ENCODE data around the gene CNRIP1. TPM values are rescaled to one million over a fixed set of nuclear protein-coding genes. Genes with fewer than 3 reads are reported as not detected.

CNRIP1 gene
- total RNA-seq, 5 donors from 2014 or later (not counting 1 experiment from before 2014, with no cell fraction given) = 0.53 to 0.63 (median 0.59) TPM; not detected in 2

DNA sequence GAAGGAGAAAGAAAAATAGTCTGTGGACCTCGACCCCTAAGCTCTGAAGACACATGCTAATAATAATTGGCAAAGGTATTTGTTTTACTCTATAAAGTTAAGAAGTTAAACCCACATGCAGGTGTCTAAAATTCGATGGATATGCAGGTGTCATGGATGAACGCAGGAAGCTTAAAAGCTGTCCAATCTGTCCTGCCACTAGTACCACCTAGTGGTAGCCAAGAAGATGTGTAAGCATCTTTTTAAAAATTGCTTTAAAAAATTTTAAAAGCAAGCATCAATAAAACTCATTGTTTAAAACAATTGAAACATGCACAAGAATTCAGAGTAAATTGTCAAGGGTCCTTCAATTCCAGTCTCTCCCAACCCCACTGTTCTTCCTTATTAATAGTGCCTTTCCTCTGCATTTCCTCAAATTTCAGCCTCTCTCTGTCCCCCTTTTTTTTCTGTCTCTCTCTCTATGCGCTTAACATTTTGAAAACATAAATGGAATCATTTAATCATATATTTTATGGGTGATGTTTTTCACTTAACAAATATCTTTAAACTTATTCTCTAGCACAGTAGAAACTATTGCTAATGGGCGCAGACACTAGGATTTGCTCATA lies 36.8 kb downstream of the CNRIP1 start:
- H3K9me3 ChIP-seq = no peaks in the 10 kb centered on the region
- H3K27me3 Mint-ChIP-seq = peaks cover 24% of the 10 kb centered on the region in 2 donors
- WGBS (ENCODE audit: insufficient coverage) = no CpG with 5 or more reads among the region's 5 CpGs

DNA sequence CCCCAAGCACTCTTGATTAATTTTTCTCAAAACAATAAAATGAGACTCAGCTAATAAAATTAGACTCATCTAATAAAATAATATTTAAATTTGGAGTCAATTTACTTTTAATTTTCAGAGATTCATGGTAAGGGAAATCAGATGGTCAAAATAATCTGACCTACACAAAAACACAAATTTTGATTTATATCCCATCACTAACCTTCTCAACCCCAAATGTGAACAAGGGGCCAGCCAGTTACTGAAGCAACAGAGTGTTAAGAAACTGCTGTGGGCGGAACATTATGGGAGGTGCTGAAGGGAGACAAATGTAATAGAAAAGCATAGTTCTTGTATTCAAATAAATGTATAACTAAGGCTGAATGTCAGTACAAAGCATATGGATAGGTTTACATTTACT lies 39.0 kb downstream of the CNRIP1 start:
- Mint-ChIP-seq H3K4me3 (no peak overlapping the region), H3K36me3 (no peaks in the 10 kb centered on the region), H3K27me3 (peaks cover 18 to 33% of the 10 kb centered on the region in 2 donors), H3K4me1 (peaks cover 0 to 5% (median 5%) of the 10 kb centered on the region in 3 donors), H3K9me3 (no peaks in the 10 kb centered on the region), H3K27ac (no peak overlapping the region)
- no peak overlapping the region for H3K27ac ChIP-seq (ENCODE audit: low read length)
- H3K4me1 ChIP-seq (ENCODE audit: control insufficient read depth in 1 of 2, extremely low read depth in 1 of 2, insufficient read depth in 2 of 2, low read length in 2 of 2) = no peaks in the 10 kb centered on the region
- peaks cover 0 to 9% of the 10 kb centered on the region in 2 experiments for H3K27me3 ChIP-seq (replicated peaks in 1 of 2; ENCODE audit: control insufficient read depth in 2 of 2, extremely low read depth in 1 of 2, insufficient read depth in 2 of 2, low read length in 1 of 2)
- WGBS (ENCODE audit: insufficient coverage) = no CpG with 5 or more reads among the region's 1 CpG
- no peaks in the 10 kb centered on the region for H3K36me3 ChIP-seq (ENCODE audit: control insufficient read depth in 2 of 2, extremely low read depth in 1 of 2, insufficient read depth in 1 of 2, low read length in 1 of 2)
- ATAC-seq (replicated peaks in 1 of 4) = no peak
- no peaks in the 10 kb centered on the region for H3K9me3 ChIP-seq
- ChIA-PET CTCF (interaction anchor here in 1 of 2 donors (0.7 to 2.2 kb wide), 3 partner anchors 8 to 158 kb away, joined by 3 to 9 read pairs (median 3); no protein-coding TSS in a partner anchor), POLR2A (interaction anchor here in 1 of 2 donors (0.6 kb wide), 1 partner anchor 9 kb away, joined by 7 read pairs; no protein-coding TSS in a partner anchor)
- H3K4me3 ChIP-seq (ENCODE audit: control insufficient read depth in 1 of 2, extremely low read depth in 1 of 2, low read length in 1 of 2) = no peak overlapping the region
- no peak for DNase-seq

More for the DNA sequence above, 36.8 kb downstream of the CNRIP1 start:
- Histone ChIP-seq H3K27me3 (replicated peaks in 1 of 2; ENCODE audit: control insufficient read depth in 2 of 2, extremely low read depth in 1 of 2, insufficient read depth in 2 of 2, low read length in 1 of 2) (peaks cover 0 to 7% of the 10 kb centered on the region in 2 experiments), H3K4me1 (ENCODE audit: control insufficient read depth in 1 of 2, extremely low read depth in 1 of 2, insufficient read depth in 2 of 2, low read length in 2 of 2) (no peaks in the 10 kb centered on the region), H3K27ac (ENCODE audit: low read length) (no peak overlapping the region), H3K4me3 (ENCODE audit: control insufficient read depth in 1 of 2, extremely low read depth in 1 of 2, low read length in 1 of 2) (no peak overlapping the region), H3K36me3 (ENCODE audit: control insufficient read depth in 2 of 2, extremely low read depth in 1 of 2, insufficient read depth in 1 of 2, low read length in 1 of 2) (no peaks in the 10 kb centered on the region)
- Mint-ChIP-seq H3K4me3 (no peak overlapping the region), H3K9me3 (no peaks in the 10 kb centered on the region), H3K4me1 (peaks cover 0 to 5% (median 5%) of the 10 kb centered on the region in 3 donors), H3K27ac (no peak overlapping the region), H3K36me3 (no peaks in the 10 kb centered on the region)
- peak in 3 of 4 experiments; percentile 32 to 69 (median 54) for ATAC-seq (replicated peaks in 1 of 4)
- ChIA-PET CTCF (interaction anchor here (0.7 to 4.6 kb wide), 18 partner anchors 9 to 163 kb away, joined by 3 to 48 read pairs (median 4); no protein-coding TSS in a partner anchor), POLR2A (no interaction called here)
- peak in 14 of 35 experiments; percentile 2 to 67 (median 13) for DNase-seq

- no peaks in the 10 kb centered on the region for H3K36me3 ChIP-seq (ENCODE audit: control insufficient read depth in 2 of 2, extremely low read depth in 1 of 2, insufficient read depth in 1 of 2, low read length in 1 of 2)
- no peak overlapping the region for H3K4me3 ChIP-seq (ENCODE audit: control insufficient read depth in 1 of 2, extremely low read depth in 1 of 2, low read length in 1 of 2)
- ChIA-PET POLR2A (no interaction called here), CTCF (interaction anchor here in 1 of 2 donors (0.7 to 2.2 kb wide), 3 partner anchors 8 to 157 kb away, joined by 3 to 9 read pairs (median 3); no protein-coding TSS in a partner anchor)
- H3K9me3 Mint-ChIP-seq = no peaks in the 10 kb centered on the region
- H3K36me3 Mint-ChIP-seq = no peaks in the 10 kb centered on the region
- ATAC-seq (replicated peaks in 1 of 4) = no peak
- no peaks in the 10 kb centered on the region for H3K9me3 ChIP-seq
- H3K4me3 Mint-ChIP-seq = no peak overlapping the region
- no peak for DNase-seq
- no peaks in the 10 kb centered on the region for H3K4me1 ChIP-seq (ENCODE audit: control insufficient read depth in 1 of 2, extremely low read depth in 1 of 2, insufficient read depth in 2 of 2, low read length in 2 of 2)
- no peak overlapping the region for H3K27ac Mint-ChIP-seq
- peaks cover 0 to 9% of the 10 kb centered on the region in 2 experiments for H3K27me3 ChIP-seq (replicated peaks in 1 of 2; ENCODE audit: control insufficient read depth in 2 of 2, extremely low read depth in 1 of 2, insufficient read depth in 2 of 2, low read length in 1 of 2)
- WGBS (ENCODE audit: insufficient coverage) = no CpG with 5 or more reads among the region's 1 CpG
- peaks cover 0 to 5% (median 5%) of the 10 kb centered on the region in 3 donors for H3K4me1 Mint-ChIP-seq
- H3K27me3 Mint-ChIP-seq = peaks cover 18 to 34% of the 10 kb centered on the region in 2 donors
- H3K27ac ChIP-seq (ENCODE audit: low read length) = no peak overlapping the region
Measured at GRCh38 chr2:68280348-68280747, 39.4 kb downstream of the CNRIP1 start.

DNA sequence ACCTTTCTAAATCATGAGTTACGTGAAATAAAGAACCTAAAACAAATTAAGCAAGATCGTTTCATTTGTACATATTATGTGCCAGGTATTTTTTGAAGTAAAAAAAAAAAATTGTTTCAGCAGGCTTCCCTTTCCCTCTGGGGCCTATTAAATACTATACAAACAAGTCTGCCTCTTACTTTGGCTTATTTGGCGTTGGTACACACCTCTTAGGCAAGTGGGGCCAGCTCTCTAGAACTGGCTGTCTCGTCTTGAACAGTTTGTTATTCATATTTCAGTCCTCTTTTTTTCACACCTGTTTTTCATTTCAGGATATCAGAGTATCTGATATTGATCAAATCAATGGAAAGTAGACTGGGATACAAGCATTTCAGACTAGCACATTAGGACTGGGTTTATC lies 40.1 kb downstream of the CNRIP1 start:
- Mint-ChIP-seq H3K27ac (no peak overlapping the region), H3K27me3 (peaks cover 18 to 33% of the 10 kb centered on the region in 2 donors), H3K4me1 (peaks cover 0 to 5% (median 5%) of the 10 kb centered on the region in 3 donors), H3K4me3 (no peak overlapping the region), H3K9me3 (no peaks in the 10 kb centered on the region), H3K36me3 (no peaks in the 10 kb centered on the region)
- Histone ChIP-seq H3K36me3 (ENCODE audit: control insufficient read depth in 2 of 2, extremely low read depth in 1 of 2, insufficient read depth in 1 of 2, low read length in 1 of 2) (no peaks in the 10 kb centered on the region), H3K9me3 (no peaks in the 10 kb centered on the region), H3K27ac (ENCODE audit: low read length) (no peak overlapping the region), H3K4me3 (ENCODE audit: control insufficient read depth in 1 of 2, extremely low read depth in 1 of 2, low read length in 1 of 2) (no peak overlapping the region), H3K4me1 (ENCODE audit: control insufficient read depth in 1 of 2, extremely low read depth in 1 of 2, insufficient read depth in 2 of 2, low read length in 2 of 2) (no peaks in the 10 kb centered on the region), H3K27me3 (replicated peaks in 1 of 2; ENCODE audit: control insufficient read depth in 2 of 2, extremely low read depth in 1 of 2, insufficient read depth in 2 of 2, low read length in 1 of 2) (peaks cover 0 to 9% of the 10 kb centered on the region in 2 experiments)
- ChIA-PET CTCF (interaction anchor here in 1 of 2 donors (2.2 kb wide), 1 partner anchor 83 kb away, joined by 9 read pairs; no protein-coding TSS in a partner anchor), POLR2A (interaction anchor here in 1 of 2 donors (0.6 to 0.8 kb wide), 3 partner anchors 9 to 150 kb away, joined by 3 read pairs; partner anchors contain the start of gene PNO1)
- DNase-seq = no peak
- 63% methylated on average over 2 of the region's 4 CpGs for WGBS (ENCODE audit: insufficient coverage)
- no peak for ATAC-seq (replicated peaks in 1 of 4)

DNA sequence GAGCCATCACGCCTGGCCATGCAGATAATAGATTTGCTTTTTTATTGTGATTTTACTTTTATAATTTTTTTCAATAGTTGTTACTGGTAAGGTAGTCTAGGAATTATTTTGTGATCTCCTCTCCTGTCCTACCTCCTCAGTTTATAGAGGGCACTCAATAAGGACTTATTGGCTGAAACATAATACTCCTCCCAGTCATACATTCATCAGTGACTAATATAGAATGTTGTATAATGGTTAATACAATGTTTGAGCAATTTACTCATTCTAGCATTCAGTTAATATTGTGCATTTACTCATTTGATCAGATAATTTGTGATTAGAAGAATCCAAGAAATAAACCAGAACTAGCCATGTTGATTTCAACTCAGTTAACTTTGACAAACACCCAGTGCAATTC lies 41.6 kb downstream of the CNRIP1 start:
- no peak for ATAC-seq (replicated peaks in 1 of 4)
- no peaks in the 10 kb centered on the region for H3K9me3 ChIP-seq
- H3K4me1 ChIP-seq (ENCODE audit: control insufficient read depth in 1 of 2, extremely low read depth in 1 of 2, insufficient read depth in 2 of 2, low read length in 2 of 2) = no peaks in the 10 kb centered on the region
- no peak overlapping the region for H3K4me3 ChIP-seq (ENCODE audit: control insufficient read depth in 1 of 2, extremely low read depth in 1 of 2, low read length in 1 of 2)
- H3K36me3 ChIP-seq (ENCODE audit: control insufficient read depth in 2 of 2, extremely low read depth in 1 of 2, insufficient read depth in 1 of 2, low read length in 1 of 2) = no peaks in the 10 kb centered on the region
- no peak overlapping the region for H3K27ac ChIP-seq (ENCODE audit: low read length)
- Mint-ChIP-seq H3K9me3 (no peaks in the 10 kb centered on the region), H3K4me1 (peaks cover 0 to 5% (median 5%) of the 10 kb centered on the region in 3 donors), H3K27ac (no peak overlapping the region), H3K4me3 (no peak overlapping the region), H3K36me3 (no peaks in the 10 kb centered on the region), H3K27me3 (peaks cover 13 to 35% of the 10 kb centered on the region in 2 donors)
- no peak for DNase-seq
- no CpG with 5 or more reads among the region's 1 CpG for WGBS (ENCODE audit: insufficient coverage)
- CTCF ChIA-PET = no interaction called here
- peaks cover 0 to 9% of the 10 kb centered on the region in 2 experiments for H3K27me3 ChIP-seq (replicated peaks in 1 of 2; ENCODE audit: control insufficient read depth in 2 of 2, extremely low read depth in 1 of 2, insufficient read depth in 2 of 2, low read length in 1 of 2)
- POLR2A ChIA-PET = no interaction called here

DNA sequence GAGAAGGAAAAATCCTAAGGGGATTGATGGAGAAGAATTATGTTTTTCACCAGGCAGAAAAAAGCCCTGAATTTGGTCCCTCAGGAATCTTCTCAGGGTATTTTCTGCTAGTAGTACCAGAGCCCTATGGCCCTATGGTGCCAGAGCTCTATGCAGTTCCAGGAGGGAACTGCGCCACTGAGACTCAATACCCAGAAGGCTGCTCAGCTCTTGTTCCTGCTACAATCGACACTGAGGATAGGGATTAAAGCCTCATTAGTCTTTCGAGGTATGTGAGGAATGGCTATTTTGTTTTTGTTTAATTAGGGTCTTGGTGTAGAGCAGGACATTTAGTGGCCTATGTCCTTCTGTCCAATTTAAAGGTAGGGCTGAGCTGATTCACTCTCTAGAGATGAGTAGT lies 45.7 kb downstream of the CNRIP1 start:
- no peaks in the 10 kb centered on the region for H3K4me1 ChIP-seq (ENCODE audit: control insufficient read depth in 1 of 2, extremely low read depth in 1 of 2, insufficient read depth in 2 of 2, low read length in 2 of 2)
- no peaks in the 10 kb centered on the region for H3K9me3 ChIP-seq
- peaks cover 0 to 2% of the 10 kb centered on the region in 2 experiments for H3K27me3 ChIP-seq (replicated peaks in 1 of 2; ENCODE audit: control insufficient read depth in 2 of 2, extremely low read depth in 1 of 2, insufficient read depth in 2 of 2, low read length in 1 of 2)
- Mint-ChIP-seq H3K4me3 (no peak overlapping the region), H3K4me1 (no peaks in the 10 kb centered on the region), H3K9me3 (no peaks in the 10 kb centered on the region), H3K36me3 (no peaks in the 10 kb centered on the region), H3K27ac (no peak overlapping the region), H3K27me3 (peaks cover 8 to 24% of the 10 kb centered on the region in 2 donors)
- ATAC-seq (replicated peaks in 1 of 4) = no peak
- ChIA-PET POLR2A (no interaction called here), CTCF (interaction anchor here (0.5 to 1.4 kb wide), 3 partner anchors 22 to 602 kb away, joined by 3 to 5 read pairs (median 3); partner anchors contain the start of gene PPP3R1 (in 1 of the 2))
- no peak overlapping the region for H3K27ac ChIP-seq (ENCODE audit: low read length)
- no peak for DNase-seq
- 100% methylated on average over 1 of the region's 3 CpGs for WGBS (ENCODE audit: insufficient coverage)
- H3K4me3 ChIP-seq (ENCODE audit: control insufficient read depth in 1 of 2, extremely low read depth in 1 of 2, low read length in 1 of 2) = no peak overlapping the region
- no peaks in the 10 kb centered on the region for H3K36me3 ChIP-seq (ENCODE audit: control insufficient read depth in 2 of 2, extremely low read depth in 1 of 2, insufficient read depth in 1 of 2, low read length in 1 of 2)
